Endothelial cell of umbilical vein (primary cell): ENCODE measurements around the gene EIF2B1. TPM values are rescaled to one million over a fixed set of nuclear protein-coding genes. Genes with fewer than 3 reads are reported as not detected.

Experiments
- BruUV-seq: library from RNA; stranded (reverse); fragments of 400-500 nt; replicated peaks from 2 replicates; lab custom pipeline; 2021; lab: Mats Ljungman, UMichigan
- CTCF ChIA-PET: fragments of 300-600, 350-600 bp; sonication (Branson Sonifier 250); formaldehyde crosslinking; loops from one replicate; lab custom pipeline; 2021; ENCODE audit warnings: antibody characterized with exemption, inconsistent platforms; lab: Charles Lee
- POLR2A ChIA-PET: fragments of 300-600, 350-600 bp; sonication (Branson Sonifier 250); formaldehyde crosslinking; loops from one replicate; lab custom pipeline; 2021; ENCODE audit warnings: antibody characterized with exemption, inconsistent platforms; lab: Charles Lee
- DNase-seq: peaks from one replicate; pipeline ENCODE4 v3.0.0-alpha.2; 2011; ENCODE audit warnings: low read depth, low spot score
- FAIRE-seq: peaks from 2 replicates; lab custom pipeline; 2011; peaks lifted over from hg19 to GRCh38; lab: Jason Lieb, UNC
- H2AFZ ChIP-seq: 2 replicates; pipeline ENCODE4 v1.6.0; 2012; ENCODE audit warnings: low read depth, low read length, control low read depth, inconsistent platforms
- H3K27ac ChIP-seq: 2 replicates; pipeline ENCODE4 v1.5.1; 2011; ENCODE audit warnings: low read depth, mild to moderate bottlenecking, control low read depth, low read length, moderate library complexity; ENCODE audit not compliant: insufficient read depth
- H3K27me3 ChIP-seq, 2 experiments: 2 replicates each; pipeline versions ENCODE4 v1.6.0 to v1.6.1; 2011; ENCODE audit warnings: low read length in 2 of 2, mixed read lengths in 1 of 2; ENCODE audit not compliant: control insufficient read depth in 2 of 2, insufficient read depth in 2 of 2
- H3K36me3 ChIP-seq, 2 experiments: 2 replicates in 1 of 2; 3 replicates in 1 of 2; pipeline ENCODE4 v1.5.1; 2011; ENCODE audit warnings: low read length in 2 of 2, mild to moderate bottlenecking in 1 of 2, moderate library complexity in 1 of 2; ENCODE audit not compliant: control insufficient read depth in 2 of 2, insufficient read depth in 2 of 2; ENCODE audit errors: extremely low read depth in 1 of 2
- H3K4me1 ChIP-seq: 3 replicates; pipeline ENCODE4 v1.5.1; 2011; ENCODE audit warnings: mild to moderate bottlenecking, low read length; ENCODE audit not compliant: control insufficient read depth, insufficient read depth; ENCODE audit errors: extremely low read depth
- H3K4me2 ChIP-seq: 2 replicates; pipeline ENCODE4 v1.6.1; 2011; ENCODE audit warnings: low read length, control low read depth, mixed read lengths; ENCODE audit not compliant: insufficient read depth
- H3K4me3 ChIP-seq, 3 experiments: fragments of 200-600 bp in 1 of 3; sonication (generic), shearing (Covaris generic) in 1 of 3; replicated peaks in 1 of 3; 2 replicates each; pipeline ENCODE4 v1.5.1; 2011 to 2016; ENCODE audit warnings: control low read depth in 3 of 3, low read length in 3 of 3, mild to moderate bottlenecking in 2 of 3, inconsistent platforms in 1 of 3, low read depth in 1 of 3, moderate library complexity in 1 of 3; ENCODE audit not compliant: insufficient read depth in 1 of 3
- H3K79me2 ChIP-seq: 2 replicates; pipeline ENCODE4 v1.6.0; 2012; ENCODE audit warnings: low read length, inconsistent platforms; ENCODE audit not compliant: control insufficient read depth, insufficient read depth
- H3K9ac ChIP-seq: replicated peaks from 2 replicates; pipeline ENCODE3; 2011; ENCODE audit warnings: low read length, control low read depth; ENCODE audit not compliant: insufficient read depth; ENCODE audit errors: extremely low read depth
- H3K9me1 ChIP-seq: replicated peaks from 3 replicates; pipeline ENCODE4 v1.6.0; 2011; ENCODE audit warnings: mild to moderate bottlenecking, low read length; ENCODE audit not compliant: control insufficient read depth, insufficient read depth; ENCODE audit errors: extremely low read depth
- H3K9me3 ChIP-seq: replicated peaks from 2 replicates; pipeline ENCODE4 v1.5.1; 2012; ENCODE audit warnings: low read length, inconsistent platforms; ENCODE audit not compliant: control insufficient read depth, insufficient read depth
- H4K20me1 ChIP-seq: replicated peaks from 2 replicates; pipeline ENCODE3; 2011; ENCODE audit warnings: mild to moderate bottlenecking, low read length; ENCODE audit not compliant: control insufficient read depth, insufficient read depth; ENCODE audit errors: extremely low read depth
- EZH2 ChIP-seq: IDR thresholded peaks from 2 replicates; pipeline ENCODE4 v1.6.1; 2012; ENCODE audit warnings: borderline replicate concordance, low read depth, mild to moderate bottlenecking, moderate library complexity, low read length, inconsistent platforms; ENCODE audit not compliant: severe bottlenecking
- FOS ChIP-seq: IDR thresholded peaks from 2 replicates; pipeline ENCODE4 v1.6.1; 2011; ENCODE audit warnings: mild to moderate bottlenecking, low read length, moderate library complexity, borderline replicate concordance; ENCODE audit not compliant: insufficient read depth
- GATA2 ChIP-seq: IDR thresholded peaks from 2 replicates; pipeline ENCODE4 v1.7.0; 2011; ENCODE audit warnings: low read depth, mild to moderate bottlenecking, moderate library complexity, mixed read lengths, low read length; ENCODE audit not compliant: insufficient read length, insufficient read depth
- JUN ChIP-seq: IDR thresholded peaks from 2 replicates; pipeline ENCODE4 v1.6.1; 2011; ENCODE audit warnings: borderline replicate concordance, low read depth; ENCODE audit not compliant: insufficient read length, insufficient read depth
- MYC ChIP-seq: IDR thresholded peaks from one replicate; pipeline ENCODE4 v1.6.1; 2011; ENCODE audit warnings: mild to moderate bottlenecking, low read depth, low read length
- POLR2A ChIP-seq: IDR thresholded peaks from 2 replicates; pipeline ENCODE4 v1.6.1; 2012; ENCODE audit warnings: low read depth, mild to moderate bottlenecking, control low read depth, low read length
- POLR2AphosphoS5 ChIP-seq: IDR thresholded peaks from 2 replicates; pipeline ENCODE4 v1.6.1; 2012; ENCODE audit warnings: low read depth, mild to moderate bottlenecking, control low read depth, low read length, moderate library complexity; ENCODE audit not compliant: insufficient read depth
- dilution Hi-C: fragments of 300-500 bp; cut with MboI; formaldehyde crosslinking; loops from one replicate; pipeline ENCODE4 v1.15.0; 2019; ENCODE audit warnings: low sequenced_read_pairs; ENCODE audit not compliant: extremely low pct_ligation_motif_present
- intact Hi-C: fragments of 100-400 bp; cut with micrococcal nuclease; formaldehyde crosslinking; loops from one replicate; pipeline ENCODE4 v1.10.0; 2022
- polyA plus RNA-seq, 4 experiments: library from polyadenylated mRNA; depleted of rRNA in 3 of 4; stranded (reverse) in 3 of 4; unstranded in 1 of 4; fragments of >200 nt; gene quantifications; 2 replicates each; pipeline versions ENCODE4 v1.2.1 to v1.2.3, GENCODE V29; 2011 to 2012; ENCODE audit warnings: missing spikeins in 1 of 4
- total RNA-seq: library from RNA; stranded (reverse); gene quantifications from 2 replicates; pipeline ENCODE4 v1.2.3, GENCODE V29; 2021
- TF ChIP-seq, protein P1 (sequence below): IDR thresholded peaks from 2 replicates; pipeline ENCODE4 v1.6.1; 2011; ENCODE audit not compliant: insufficient read depth, insufficient read length
- TF ChIP-seq, protein P2 (sequence below), 2 donors: IDR thresholded peaks; 1 replicate in 1 of 2; 2 replicates in 1 of 2; pipeline ENCODE4 v1.5.1; 2011; ENCODE audit warnings: low read length in 2 of 2, mild to moderate bottlenecking in 2 of 2, moderate library complexity in 2 of 2, control low read depth in 1 of 2, inconsistent platforms in 1 of 2, low read depth in 1 of 2; ENCODE audit not compliant: insufficient read depth in 1 of 2; ENCODE audit errors: extremely low read depth in 1 of 2

Gene EIF2B1
- total and polyA plus RNA-seq, 2 donors (not counting 3 experiments of a cell fraction or from before 2014, with no cell fraction given), result 32.6 to 61.8 TPM

DNA sequence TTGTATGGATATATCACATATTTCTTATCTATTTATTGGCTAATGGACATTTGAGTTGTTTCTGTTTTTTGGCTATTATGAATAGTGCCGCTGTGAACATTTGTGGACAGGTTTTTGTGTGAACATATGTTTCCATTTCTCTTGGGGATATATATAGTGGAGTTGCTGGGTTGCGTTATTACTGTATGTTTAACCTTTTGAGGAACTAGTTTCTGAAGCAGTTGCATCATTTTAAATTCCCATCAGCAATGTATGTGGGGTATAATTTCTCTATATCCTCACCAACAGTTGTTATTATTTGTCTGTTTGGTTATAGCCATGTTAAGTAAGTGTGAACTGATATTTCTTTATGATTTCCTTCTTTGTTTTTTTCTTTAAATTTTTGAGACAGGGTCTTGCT lies 48.1 kb upstream of the EIF2B1 start:
- FAIRE-seq (no peak), DNase-seq (no peak)
- Histone ChIP-seq H3K9me1 (no peaks in the 10 kb centered on the region), H3K27me3 (no peaks in the 10 kb centered on the region), H4K20me1 (no peaks in the 10 kb centered on the region), H3K36me3 (peaks cover 0 to 2% of the 10 kb centered on the region in 2 experiments), H2AFZ (no peak overlapping the region), H3K9ac (no peak overlapping the region), H3K4me1 (no peaks in the 10 kb centered on the region), H3K4me3 (no peak overlapping the region), H3K9me3 (no peaks in the 10 kb centered on the region), H3K27ac (no peak overlapping the region), H3K4me2 (no peak overlapping the region), H3K79me2 (no peaks in the 10 kb centered on the region)
- ChIA-PET POLR2A (no interaction called here), CTCF (no interaction called here)
- dilution Hi-C loops, result no loop called here
- TF ChIP-seq JUN, result no peak
- TF ChIP-seq, protein P1, sequence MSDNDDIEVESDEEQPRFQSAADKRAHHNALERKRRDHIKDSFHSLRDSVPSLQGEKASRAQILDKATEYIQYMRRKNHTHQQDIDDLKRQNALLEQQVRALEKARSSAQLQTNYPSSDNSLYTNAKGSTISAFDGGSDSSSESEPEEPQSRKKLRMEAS, result no peak
- no peak for TF ChIP-seq GATA2
- no peak for TF ChIP-seq POLR2A
- intact Hi-C loops, result no loop called here
- no TSS peak for BruUV-seq

DNA sequence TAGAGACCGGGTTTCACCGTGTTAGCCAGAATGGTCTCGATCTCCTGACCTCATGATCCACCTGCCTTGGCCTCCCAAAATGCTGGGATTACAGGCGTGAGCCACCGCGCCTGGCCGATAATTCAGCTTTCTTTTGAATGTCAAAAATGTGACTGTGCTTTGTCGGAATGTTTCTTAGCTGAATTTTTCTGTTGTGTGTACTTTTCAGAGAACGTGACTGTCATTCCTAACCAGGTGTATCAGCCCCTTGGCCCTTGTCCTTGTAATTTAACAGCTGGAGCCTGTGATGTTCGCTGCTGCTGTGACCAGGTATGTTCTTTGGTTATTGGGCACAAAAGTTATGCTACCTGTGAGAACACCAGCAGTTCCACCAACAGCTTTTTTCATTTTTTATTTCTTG lies 45.5 kb upstream of the EIF2B1 start:
- FAIRE-seq, result no peak
- POLR2A ChIA-PET, result no interaction called here
- TF ChIP-seq GATA2, result no peak
- TF ChIP-seq POLR2AphosphoS5, result no peak
- no peak for TF ChIP-seq MYC
- TF ChIP-seq, protein P2, sequence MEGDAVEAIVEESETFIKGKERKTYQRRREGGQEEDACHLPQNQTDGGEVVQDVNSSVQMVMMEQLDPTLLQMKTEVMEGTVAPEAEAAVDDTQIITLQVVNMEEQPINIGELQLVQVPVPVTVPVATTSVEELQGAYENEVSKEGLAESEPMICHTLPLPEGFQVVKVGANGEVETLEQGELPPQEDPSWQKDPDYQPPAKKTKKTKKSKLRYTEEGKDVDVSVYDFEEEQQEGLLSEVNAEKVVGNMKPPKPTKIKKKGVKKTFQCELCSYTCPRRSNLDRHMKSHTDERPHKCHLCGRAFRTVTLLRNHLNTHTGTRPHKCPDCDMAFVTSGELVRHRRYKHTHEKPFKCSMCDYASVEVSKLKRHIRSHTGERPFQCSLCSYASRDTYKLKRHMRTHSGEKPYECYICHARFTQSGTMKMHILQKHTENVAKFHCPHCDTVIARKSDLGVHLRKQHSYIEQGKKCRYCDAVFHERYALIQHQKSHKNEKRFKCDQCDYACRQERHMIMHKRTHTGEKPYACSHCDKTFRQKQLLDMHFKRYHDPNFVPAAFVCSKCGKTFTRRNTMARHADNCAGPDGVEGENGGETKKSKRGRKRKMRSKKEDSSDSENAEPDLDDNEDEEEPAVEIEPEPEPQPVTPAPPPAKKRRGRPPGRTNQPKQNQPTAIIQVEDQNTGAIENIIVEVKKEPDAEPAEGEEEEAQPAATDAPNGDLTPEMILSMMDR (IDR thresholded peaks at IDR 0.05; ENCODE audit: extremely low read depth in 1 of 2, insufficient read depth in 1 of 2, low read depth in 1 of 2, low read length in 2 of 2), result no peak
- TF ChIP-seq FOS, result no peak
- TF ChIP-seq, protein P1, result no peak
- no peak for TF ChIP-seq EZH2
- no peak for TF ChIP-seq JUN
- TF ChIP-seq POLR2A, result no peak

More for the DNA sequence above, 45.5 kb upstream of the EIF2B1 start:
- CTCF ChIA-PET, result no interaction called here
- H3K9me1 ChIP-seq, result no peaks in the 10 kb centered on the region
- intact Hi-C loops (no loop called here), dilution Hi-C loops (no loop called here)
- no peak overlapping the region for H3K4me3 ChIP-seq
- no peaks in the 10 kb centered on the region for H3K27me3 ChIP-seq
- H3K79me2 ChIP-seq, result no peaks in the 10 kb centered on the region
- no TSS peak for BruUV-seq
- H3K36me3 ChIP-seq, result peaks cover 0 to 2% of the 10 kb centered on the region in 2 experiments
- no peak overlapping the region for H3K4me2 ChIP-seq
- no peak overlapping the region for H2AFZ ChIP-seq
- no peak overlapping the region for H3K27ac ChIP-seq
- H3K9me3 ChIP-seq, result no peaks in the 10 kb centered on the region
- H4K20me1 ChIP-seq, result no peaks in the 10 kb centered on the region
- no peak overlapping the region for H3K9ac ChIP-seq
- no peak for DNase-seq
- H3K4me1 ChIP-seq, result no peaks in the 10 kb centered on the region
